ENCODE data around the gene RALY. TPM values are rescaled to one million over a fixed set of nuclear protein-coding genes. Genes with fewer than 3 reads are reported as not detected.

RALY gene
- total and polyA plus RNA-seq, 2 of the 4 experiments (the other 2 are of a cell fraction): 46.2 to 115 TPM

DNA sequence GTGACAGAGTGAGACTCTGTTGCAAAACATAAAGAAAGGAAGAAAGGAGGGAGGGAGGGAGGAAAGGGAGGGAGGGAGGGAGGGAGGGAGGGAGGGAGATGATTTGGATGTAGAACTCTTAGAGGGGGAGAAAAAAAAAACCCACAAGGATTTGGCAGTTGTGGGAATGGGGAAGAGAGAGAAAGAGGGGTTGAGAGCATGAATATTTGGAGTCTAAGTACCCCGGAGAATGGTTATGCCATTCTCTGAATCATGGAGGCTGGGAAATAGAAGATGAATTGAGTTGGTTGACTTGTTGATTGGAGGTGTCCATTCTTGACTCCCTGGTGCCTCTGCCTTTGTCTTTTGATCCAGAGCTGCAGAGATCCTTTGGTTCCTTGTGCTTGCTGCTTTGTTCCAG, 35.7 kb downstream of the RALY start:
- WGBS, 2 experiments (ENCODE audit: extremely low coverage in 2 of 2, insufficient read length in 1 of 2): 100% methylated on average over 1 of the region's 1 CpG; no CpG with 5 or more reads in 1 of the 2 experiments
- Histone ChIP-seq H3K4ac (ENCODE audit: low read depth, low read length) (no peak overlapping the region), H3K27me3 (ENCODE audit: control insufficient read depth, insufficient read depth, low read length) (no peaks in the 10 kb centered on the region), H2BK15ac (ENCODE audit: low read depth, low read length) (no peak overlapping the region), H2BK120ac (ENCODE audit: low read depth, low read length) (no peak overlapping the region), H2AFZ (replicated peaks; ENCODE audit: low read length, poor library complexity) (no peak overlapping the region), H3K23ac (ENCODE audit: low read depth, low read length) (no peak overlapping the region), H3K4me3 (ENCODE audit: insufficient read depth, low read depth, low read length) (no peak overlapping the region), H3K56ac (ENCODE audit: extremely low read depth, insufficient read depth, low read length) (no peak overlapping the region), H4K91ac (ENCODE audit: insufficient read depth, low read depth, low read length) (no peak overlapping the region), H4K20me1 (ENCODE audit: insufficient read depth, low read length) (peaks cover 81% of the 10 kb centered on the region), H2BK5ac (ENCODE audit: low read depth, low read length, poor library complexity, severe bottlenecking) (no peak overlapping the region), H2BK20ac (ENCODE audit: low read depth, low read length) (no peak overlapping the region), H3K36me3 (ENCODE audit: control insufficient read depth, insufficient read depth, low read length) (peaks cover 22% of the 10 kb centered on the region), H4K5ac (ENCODE audit: low read depth, low read length) (no peak overlapping the region), H4K8ac (ENCODE audit: low read depth in 2 of 2, low read length in 2 of 2) (no peak overlapping the region), H2AK5ac (ENCODE audit: low read depth, low read length) (no peak overlapping the region), H3K9me3 (ENCODE audit: control insufficient read depth, insufficient read depth, low read length) (no peaks in the 10 kb centered on the region), H3K4me2 (ENCODE audit: low read depth, low read length) (no peak overlapping the region), H3K9me1 (ENCODE audit: insufficient read depth, low read length) (peaks cover 46% of the 10 kb centered on the region), H3K14ac (replicated peaks; ENCODE audit: low read depth, low read length) (no peak overlapping the region), H3K27ac (ENCODE audit: insufficient read depth, low read length) (no peak overlapping the region), H2AK9ac (replicated peaks; ENCODE audit: low read depth, low read length, poor library complexity) (no peak overlapping the region), H3K18ac (ENCODE audit: low read depth, low read length) (no peak overlapping the region), H3K4me1 (ENCODE audit: control insufficient read depth, insufficient read depth, low read length) (peaks cover 5% of the 10 kb centered on the region), H3K9ac (ENCODE audit: low read depth, low read length) (no peak overlapping the region), H3K79me1 (ENCODE audit: low read depth in 1 of 2, low read length in 2 of 2) (peaks cover 67 to 84% of the 10 kb centered on the region in 2 experiments)
- dilution Hi-C loops (cut with HindIII; ENCODE audit: low sequenced_read_pairs, unreplicated experiment): no loop called here
- no TSS peak for BruUV-seq (replicated peaks)
- DNase-seq (no peak), ATAC-seq (ENCODE audit: low read depth) (no peak)
- in situ Hi-C loops (cut with MboI; ENCODE audit: low sequenced_read_pairs): no loop called here
- no peak for TF ChIP-seq RAD21 (IDR thresholded peaks at IDR 0.05; ENCODE audit: low read length)
- no peak for TF ChIP-seq FOS (IDR thresholded peaks at IDR 0.05; ENCODE audit: low read depth, low read length)
- TF ChIP-seq POLR2A (IDR thresholded peaks at IDR 0.05; ENCODE audit: low read depth, low read length): no peak
- TF ChIP-seq CHD1 (IDR thresholded peaks at IDR 0.05; ENCODE audit: low read depth, low read length): no peak
- TF ChIP-seq SMC3 (IDR thresholded peaks at IDR 0.05; ENCODE audit: low read depth, low read length): no peak
- no peak for TF ChIP-seq MAFK (IDR thresholded peaks at IDR 0.05; ENCODE audit: low read depth, low read length)
- TF ChIP-seq MAZ (IDR thresholded peaks at IDR 0.05; ENCODE audit: borderline replicate concordance, low read depth, low read length): no peak
- no peak for TF ChIP-seq RCOR1 (IDR thresholded peaks at IDR 0.05; ENCODE audit: insufficient replicate concordance, low read length)
- no peak for TF ChIP-seq ELK1 (IDR thresholded peaks at IDR 0.05; ENCODE audit: borderline replicate concordance, low read depth, low read length)
- no peak for TF ChIP-seq RFX5 (IDR thresholded peaks at IDR 0.05; ENCODE audit: low read depth, low read length)
- TF ChIP-seq BHLHE40 (IDR thresholded peaks at IDR 0.05; ENCODE audit: low read depth, low read length): no peak
- TF ChIP-seq CEBPB (IDR thresholded peaks at IDR 0.05; ENCODE audit: low read depth, low read length): no peak
- ChIA-PET POLR2A (ENCODE audit: unreplicated experiment) (no interaction called here), CTCF (no interaction called here)
- intact Hi-C loops (cut with micrococcal nuclease): no loop called here

All from IMR-90 (cell line).